HCT116 (cell line): ENCODE measurements around the gene RAP2C.

Experiments
- CTCF ChIP-seq, 3 experiments: fragments of 200-600 bp in 1 of 3; sonication (generic) in 1 of 3; IDR thresholded peaks in 2 of 3; conservative IDR thresholded peaks in 1 of 3; 2 replicates each; pipeline ENCODE4 v1.5.1; 2012 to 2017; ENCODE audit warnings: low read depth in 2 of 3, low read length in 2 of 3, antibody characterized with exemption in 1 of 3, borderline replicate concordance in 1 of 3, control low read depth in 1 of 3, mild to moderate bottlenecking in 1 of 3, mixed read lengths in 1 of 3, mixed run types in 1 of 3, moderate library complexity in 1 of 3; ENCODE audit not compliant: insufficient read depth in 1 of 3
- POLR2A ChIP-seq: IDR thresholded peaks from 2 replicates; pipeline ENCODE4 v1.7.0; 2011; ENCODE audit warnings: borderline replicate concordance; ENCODE audit not compliant: insufficient read depth, insufficient read length; ENCODE audit errors: extremely low read depth
- POLR2AphosphoS5 ChIP-seq: IDR thresholded peaks from 2 replicates; pipeline ENCODE4 v1.6.1; 2011; ENCODE audit warnings: mild to moderate bottlenecking, low read depth, low read length, moderate library complexity
- REST ChIP-seq: IDR thresholded peaks from 2 replicates; pipeline ENCODE4 v1.6.1; 2012; ENCODE audit warnings: low read depth
- SRF ChIP-seq: IDR thresholded peaks from 2 replicates; pipeline ENCODE4 v1.6.1; 2012; ENCODE audit warnings: low read depth
- ZNF274 ChIP-seq: fragments of 200-500 bp; sonication (Bioruptor generic); IDR thresholded peaks from 2 replicates; pipeline ENCODE4 v1.6.1; 2014; ENCODE audit warnings: mild to moderate bottlenecking, low read depth, low read length, inconsistent platforms

GRCh38 chrX:132263127-132263526 is 43.9 kb upstream of the RAP2C start:
- TF ChIP-seq POLR2A (no peak), REST (no peak), CTCF (IDR thresholded peaks at IDR 0.05 in 2 of 3, conservative IDR thresholded peaks at IDR 0.05 in 1 of 3; ENCODE audit: borderline replicate concordance in 1 of 3, insufficient read depth in 1 of 3, low read depth in 2 of 3, low read length in 2 of 3) (no peak), ZNF274 (no peak), POLR2AphosphoS5 (no peak), SRF (no peak)
